HEK293 (cell line): ENCODE results near the gene COQ10A.
"Not testable (repeated sequence)": the region's sequence is repeated elsewhere in the genome, so short reads cannot be mapped to it uniquely, and the experiment has no call there.

Experiments
- CTCF ChIP-seq: fragments of 450-650 bp; formaldehyde crosslinking; IDR thresholded peaks from 2 replicates; pipeline ENCODE4 v1.5.1; 2016; ENCODE audit warnings: missing biosample characterization, missing genetic modification characterization
- PATZ1 ChIP-seq: fragments of 450-650 bp; formaldehyde crosslinking; IDR thresholded peaks from 2 replicates; pipeline ENCODE4 v1.5.1; 2016; ENCODE audit warnings: missing biosample characterization, missing genetic modification characterization
- PBX3 ChIP-seq: sonication (generic); formaldehyde crosslinking; IDR thresholded peaks from 2 replicates; pipeline ENCODE4 v1.8.1; 2022; ENCODE audit warnings: mild to moderate bottlenecking, moderate library complexity, missing genetic modification reagents
- ZBTB21 ChIP-seq: fragments of 450-650 bp; formaldehyde crosslinking; IDR thresholded peaks from 2 replicates; pipeline ENCODE4 v1.5.1; 2017; ENCODE audit warnings: missing biosample characterization, missing genetic modification characterization
- ZNF18 ChIP-seq: fragments of 450-650 bp; formaldehyde crosslinking; IDR thresholded peaks from 2 replicates; pipeline ENCODE4 v1.5.1; 2016; ENCODE audit warnings: missing biosample characterization, missing genetic modification characterization
- ZNF585B ChIP-seq: fragments of 450-650 bp; formaldehyde crosslinking; IDR thresholded peaks from 2 replicates; pipeline ENCODE4 v1.5.1; 2016; ENCODE audit warnings: missing biosample characterization, missing genetic modification characterization

- TF ChIP-seq PBX3 (CRISPR knock-in tag); PATZ1 (tag by site-specific recombination); CTCF; ZNF18 (tag by site-specific recombination); ZBTB21 (tag by site-specific recombination); ZNF585B: not testable (repeated sequence)
Measured at GRCh38 chr12:56272468-56272867, 5.7 kb downstream of the COQ10A start.
